ENCODE measurements around the gene NTSR1.

Gene NTSR1

DNA sequence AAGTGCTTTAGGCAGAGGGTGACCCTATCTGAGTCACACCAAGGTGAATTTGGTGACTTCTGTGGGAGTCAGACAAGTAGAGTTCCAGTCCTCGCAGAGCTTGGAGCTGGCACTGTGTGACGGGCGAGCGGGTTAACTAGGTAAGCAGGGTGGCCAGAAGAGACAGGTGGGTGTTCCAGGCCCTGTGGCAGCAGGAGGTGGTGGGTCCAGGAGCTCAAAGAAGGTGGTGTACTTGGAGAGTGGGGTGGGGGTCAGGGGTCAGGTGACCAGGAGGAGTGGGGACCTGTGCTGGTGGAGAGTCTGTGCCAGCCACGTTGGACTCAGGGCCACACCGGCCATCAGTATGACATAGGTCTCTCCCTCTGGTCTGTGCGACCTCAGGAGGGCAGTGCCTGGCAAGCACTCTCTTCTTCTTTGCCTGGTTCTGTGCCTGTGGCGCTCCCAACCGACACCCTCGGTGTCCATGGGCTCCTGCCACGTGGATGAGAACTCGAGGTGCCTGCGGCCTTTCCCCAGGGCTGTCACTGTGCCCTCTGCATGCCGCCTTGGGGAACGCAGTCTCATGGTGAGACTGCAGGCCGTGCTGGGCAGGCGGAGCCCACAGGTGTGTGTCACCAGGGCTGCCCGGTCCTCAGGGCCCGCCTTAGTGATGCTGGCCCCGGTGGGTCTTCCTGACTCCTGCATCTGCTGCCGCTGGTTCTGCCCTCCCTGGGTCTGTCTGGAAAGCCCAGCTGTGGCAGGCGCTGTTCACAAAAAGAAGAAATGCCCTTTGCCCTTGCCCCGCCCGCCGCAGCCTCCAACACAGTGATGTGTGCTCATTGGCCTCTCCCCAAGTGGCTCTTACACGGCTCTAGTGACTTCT lies 89.3 kb downstream of the NTSR1 start:
- no peak for DNase-seq (ENCODE audit: low read depth in 2 of 3, low spot score in 2 of 3)

DNA sequence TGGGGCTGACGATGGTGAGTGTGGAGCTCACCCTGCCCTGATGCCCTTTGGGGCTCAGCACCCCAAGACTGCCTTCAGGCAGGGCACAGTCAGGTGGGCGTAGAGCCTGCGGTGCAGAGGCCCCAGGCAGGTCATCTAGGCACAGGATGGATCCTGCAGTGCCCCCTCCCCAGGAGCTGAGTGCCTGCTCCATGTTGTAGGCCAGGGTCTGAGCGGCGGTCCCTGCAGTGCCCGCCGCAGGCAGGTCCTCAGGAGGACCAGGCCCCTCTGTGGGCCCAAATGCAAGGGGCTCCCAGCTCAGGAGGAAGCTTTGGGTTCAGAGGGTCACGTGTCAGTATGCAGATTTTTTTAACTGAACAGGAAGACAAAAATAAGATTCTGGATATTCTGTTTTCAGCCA lies 90.4 kb downstream of the NTSR1 start:
- no peak for DNase-seq (ENCODE audit: low read depth in 2 of 3, low spot score in 2 of 3)

DNA sequence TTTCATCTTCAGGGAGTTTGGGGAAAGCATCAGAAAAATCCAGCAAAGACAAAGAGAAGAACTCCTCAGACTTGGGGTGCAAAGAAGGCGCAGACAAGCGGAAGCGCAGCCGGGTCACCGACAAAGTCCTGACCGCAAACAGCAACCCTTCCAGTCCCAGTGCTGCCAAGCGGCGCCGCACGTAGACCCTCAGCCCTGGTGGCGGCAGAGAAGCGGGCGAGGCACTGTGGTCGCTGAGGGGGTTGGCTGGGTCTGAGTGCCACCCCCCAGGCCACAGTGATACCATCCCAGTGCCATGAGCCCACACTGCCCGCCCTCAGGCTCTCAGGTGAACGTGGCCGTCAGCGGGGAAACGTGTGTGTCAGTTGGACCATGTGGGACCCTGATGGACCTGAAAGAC lies 90.8 kb downstream of the NTSR1 start:
- no peak for DNase-seq (ENCODE audit: low read depth in 2 of 3, low spot score in 2 of 3)

DNA sequence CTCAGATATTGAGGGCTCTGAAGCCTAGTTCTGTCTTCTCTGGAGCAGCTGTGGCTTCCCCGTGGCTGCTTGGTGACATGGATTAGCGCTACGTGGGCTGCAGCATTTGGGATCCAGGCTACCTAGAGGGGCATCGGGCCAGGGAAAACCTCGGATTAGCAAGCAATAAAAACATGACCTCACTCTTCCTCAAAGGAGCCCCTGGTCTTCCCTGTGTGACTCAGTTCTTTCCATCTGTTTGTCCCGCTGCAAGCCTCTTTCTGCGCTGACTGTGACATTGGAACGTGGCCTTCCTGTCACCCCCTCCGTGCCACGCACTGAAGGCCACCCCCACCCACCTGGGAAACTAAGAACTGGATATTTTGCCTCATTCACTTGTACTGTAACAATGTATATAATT lies 91.2 kb downstream of the NTSR1 start:
- no peak for DNase-seq (ENCODE audit: low read depth in 2 of 3, low spot score in 2 of 3)

DNA sequence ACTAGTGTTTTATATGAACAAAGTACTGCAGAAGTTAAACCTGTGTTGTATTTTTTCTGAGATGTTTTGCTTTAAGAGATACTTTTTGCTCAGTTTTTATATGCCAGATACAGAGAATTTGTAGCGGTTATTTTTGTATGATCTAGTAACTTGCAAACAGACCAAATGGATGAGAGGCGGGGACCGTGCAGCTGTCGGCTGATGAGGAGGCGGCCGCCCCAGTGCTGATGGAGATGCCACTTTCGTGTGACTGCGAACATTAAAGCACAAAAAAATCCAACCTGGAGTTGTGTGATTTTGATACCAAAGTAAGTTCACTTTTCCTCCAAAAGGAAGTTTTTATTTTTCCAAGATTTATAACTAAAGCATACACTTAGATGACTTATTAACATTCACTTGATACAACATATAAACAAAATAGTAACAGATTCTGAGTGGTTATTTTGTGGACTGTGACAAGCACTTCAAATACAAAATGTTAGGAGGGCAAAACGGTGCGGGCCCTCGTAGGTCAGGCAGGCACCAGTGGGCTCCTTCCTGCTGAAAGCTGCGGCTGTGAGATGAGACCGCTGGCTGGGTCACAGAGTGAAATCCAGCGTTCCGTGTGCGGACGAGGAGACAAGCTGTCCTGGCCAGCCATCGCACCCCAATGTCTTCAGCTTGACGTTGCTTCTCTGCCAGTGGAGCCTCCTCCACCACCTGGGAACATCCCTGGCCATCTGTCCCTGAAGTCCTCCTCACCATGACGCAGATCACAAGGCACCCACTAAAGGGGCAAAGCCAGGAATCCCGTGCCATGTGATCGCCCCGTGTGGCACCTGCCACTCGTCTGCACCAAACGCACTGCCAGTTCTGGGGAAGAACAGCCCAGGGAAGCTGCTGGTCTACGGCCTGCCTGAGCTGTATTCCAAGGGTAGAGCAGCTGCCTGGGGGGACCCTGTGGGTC lies 92.0 kb downstream of the NTSR1 start:
- no peak for DNase-seq (ENCODE audit: low read depth in 2 of 3, low spot score in 2 of 3)

DNA sequence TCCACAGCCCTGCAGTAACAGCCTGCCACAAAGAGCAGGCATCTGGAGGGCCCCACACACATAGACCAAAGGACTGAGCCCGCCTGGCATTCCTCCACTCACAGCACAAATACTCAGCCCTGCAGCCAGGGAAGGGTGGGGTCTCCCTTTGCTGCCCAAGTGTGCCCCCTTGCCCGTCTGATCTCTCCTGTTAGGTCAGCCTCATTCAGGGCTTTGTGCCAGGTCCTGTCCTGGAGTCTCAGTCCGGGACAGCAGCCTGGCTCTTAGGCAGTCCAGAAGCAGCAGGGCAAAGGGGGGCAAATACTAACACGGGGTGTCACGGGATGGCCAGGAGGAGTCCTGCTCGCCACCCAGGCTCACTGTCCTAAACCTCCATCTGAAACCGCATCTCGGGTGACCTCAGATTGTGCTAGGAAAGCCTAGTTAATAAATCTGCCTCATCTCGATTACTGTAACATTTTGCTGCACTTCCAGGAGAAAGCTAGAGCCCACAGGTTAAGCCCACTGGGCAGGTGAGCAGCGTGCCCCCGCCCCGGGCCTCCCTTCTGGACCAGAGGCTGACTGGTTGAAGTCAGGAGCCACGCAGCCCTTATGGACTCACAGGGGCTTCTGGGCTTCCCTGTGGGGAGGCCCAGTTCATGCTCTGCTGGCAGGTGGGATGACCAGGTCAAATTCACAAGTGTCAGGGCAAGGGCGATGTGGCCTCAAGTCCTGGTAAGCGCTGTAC lies 92.8 kb downstream of the NTSR1 start:
- DNase-seq (ENCODE audit: low read depth in 2 of 3, low spot score in 2 of 3), result no peak

DNA sequence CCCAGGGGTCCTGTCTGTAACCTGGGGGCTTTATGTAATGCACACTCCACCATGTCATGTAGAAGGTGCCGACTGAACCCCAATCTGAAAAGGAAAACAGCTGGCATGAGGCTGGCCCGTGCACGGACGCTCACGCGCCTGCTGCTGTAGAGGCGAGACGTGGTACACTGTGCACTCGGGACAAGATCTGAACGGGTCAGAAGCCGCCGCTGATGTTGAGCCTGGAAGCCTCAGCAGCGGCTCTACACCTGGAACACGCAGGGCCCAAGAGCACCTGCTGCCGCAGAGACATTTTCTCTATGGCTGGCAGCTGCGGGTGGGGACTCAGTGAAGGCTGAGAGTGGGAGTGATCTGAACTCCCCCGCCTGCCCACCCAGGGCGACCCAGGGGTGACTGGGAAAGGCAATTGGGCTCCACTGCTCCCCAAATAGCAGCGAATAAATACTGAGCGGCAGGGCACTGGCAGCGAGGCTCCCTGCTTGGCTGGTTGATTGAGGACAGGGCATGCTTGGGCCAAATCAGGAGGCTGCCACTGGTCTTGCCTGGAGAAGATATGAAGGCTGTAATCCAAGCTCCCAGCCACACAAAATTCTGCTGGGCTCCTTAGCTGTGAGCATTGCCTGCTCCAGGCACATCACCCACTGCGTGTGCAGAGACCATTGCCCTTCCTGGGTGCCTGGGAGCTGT lies 93.5 kb downstream of the NTSR1 start:
- no peak for DNase-seq (ENCODE audit: low read depth in 2 of 3, low spot score in 2 of 3)

DNA sequence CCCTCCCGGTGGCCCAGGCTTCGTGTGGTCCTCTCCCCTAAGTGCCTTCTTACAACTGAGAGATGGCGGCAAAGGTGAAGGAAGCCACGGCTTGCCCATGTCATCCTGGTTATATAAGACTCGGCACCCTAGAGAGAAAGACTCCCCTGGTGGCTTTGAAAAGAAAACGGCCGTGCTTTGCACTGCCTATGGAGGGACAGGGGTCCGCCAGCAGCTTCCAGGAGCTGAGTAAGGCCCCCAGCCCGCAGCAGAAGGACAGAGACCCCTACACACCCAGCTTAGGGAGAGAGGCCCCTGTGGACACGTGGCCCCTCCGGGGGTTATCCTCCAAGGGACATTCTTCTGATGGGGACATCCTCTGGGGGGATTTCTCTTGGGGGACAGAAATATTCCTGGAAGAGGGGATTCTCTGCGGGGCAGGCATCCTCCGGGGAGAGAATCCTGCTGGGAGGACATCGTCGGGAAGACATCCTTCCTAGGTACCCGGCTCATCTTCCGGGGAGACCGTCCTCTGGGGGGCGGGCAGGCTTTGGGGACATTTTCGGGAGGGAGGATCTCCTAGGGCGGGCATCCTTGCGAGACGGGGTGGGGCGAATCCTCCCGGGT lies 95.5 kb downstream of the NTSR1 start:
- peak in 1 of 3 experiments; percentile 16 for DNase-seq (ENCODE audit: low read depth in 2 of 3, low spot score in 2 of 3)

DNA sequence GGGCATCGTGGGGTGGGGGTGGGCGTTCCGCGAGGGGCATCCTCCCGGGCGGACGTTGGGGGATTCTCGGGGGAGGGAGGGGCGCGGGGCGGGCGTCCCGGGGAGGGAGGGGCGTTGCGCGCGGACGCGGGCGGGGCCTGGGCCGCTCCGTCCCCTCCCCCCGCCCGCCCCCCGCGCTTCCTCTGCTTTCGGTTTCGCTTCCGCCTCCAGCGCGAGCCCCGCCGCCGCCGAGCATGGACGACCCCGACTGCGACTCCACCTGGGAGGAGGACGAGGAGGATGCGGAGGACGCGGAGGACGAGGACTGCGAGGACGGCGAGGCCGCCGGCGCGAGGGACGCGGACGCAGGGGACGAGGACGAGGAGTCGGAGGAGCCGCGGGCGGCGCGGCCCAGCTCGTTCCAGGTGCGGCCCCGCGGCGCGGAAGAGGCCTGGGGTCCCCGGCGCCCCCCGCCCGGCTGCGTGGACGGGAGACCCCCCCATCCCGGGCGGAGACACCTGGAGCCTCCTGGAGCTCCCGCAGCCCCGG lies 96.1 kb downstream of the NTSR1 start, which contains the start of gene OGFR:
TSS of gene OGFR (plus strand) at position 209 of the 528 bp plus-strand sequence. CDS start at position 234, 25 bp downstream.
- peak in 1 of 3 experiments; percentile 49 for DNase-seq (ENCODE audit: low read depth in 2 of 3, low spot score in 2 of 3)

DNA sequence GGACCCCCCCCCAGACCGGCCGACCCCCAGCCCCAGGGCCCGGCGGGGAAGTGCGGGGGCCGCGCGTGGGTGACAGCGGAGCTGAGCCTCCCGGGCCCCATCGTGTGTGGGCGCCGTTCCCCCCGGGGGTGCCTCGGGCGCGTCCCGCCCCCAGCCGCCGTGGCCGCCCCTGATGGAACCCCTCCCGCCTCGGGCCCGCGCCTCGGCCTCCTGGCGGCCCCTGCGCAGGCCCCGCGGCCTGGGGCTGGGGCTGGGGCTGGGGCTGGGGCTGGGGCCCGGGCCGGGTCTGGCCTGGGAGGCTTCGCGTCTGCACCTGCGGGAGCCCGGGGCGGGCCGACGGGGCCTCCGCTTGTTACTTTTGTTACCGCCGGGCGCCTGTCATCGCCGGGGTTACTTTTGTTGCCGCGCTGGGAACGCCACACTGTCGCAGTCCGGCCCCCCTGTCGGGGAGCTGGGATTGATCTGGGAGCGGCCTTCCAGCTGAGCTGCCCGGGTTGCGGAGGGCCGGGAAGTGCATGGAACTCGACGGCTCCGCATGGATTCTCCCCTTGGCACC lies 96.6 kb downstream of the NTSR1 start:
- no peak for DNase-seq (ENCODE audit: low read depth in 2 of 3, low spot score in 2 of 3)

DNA sequence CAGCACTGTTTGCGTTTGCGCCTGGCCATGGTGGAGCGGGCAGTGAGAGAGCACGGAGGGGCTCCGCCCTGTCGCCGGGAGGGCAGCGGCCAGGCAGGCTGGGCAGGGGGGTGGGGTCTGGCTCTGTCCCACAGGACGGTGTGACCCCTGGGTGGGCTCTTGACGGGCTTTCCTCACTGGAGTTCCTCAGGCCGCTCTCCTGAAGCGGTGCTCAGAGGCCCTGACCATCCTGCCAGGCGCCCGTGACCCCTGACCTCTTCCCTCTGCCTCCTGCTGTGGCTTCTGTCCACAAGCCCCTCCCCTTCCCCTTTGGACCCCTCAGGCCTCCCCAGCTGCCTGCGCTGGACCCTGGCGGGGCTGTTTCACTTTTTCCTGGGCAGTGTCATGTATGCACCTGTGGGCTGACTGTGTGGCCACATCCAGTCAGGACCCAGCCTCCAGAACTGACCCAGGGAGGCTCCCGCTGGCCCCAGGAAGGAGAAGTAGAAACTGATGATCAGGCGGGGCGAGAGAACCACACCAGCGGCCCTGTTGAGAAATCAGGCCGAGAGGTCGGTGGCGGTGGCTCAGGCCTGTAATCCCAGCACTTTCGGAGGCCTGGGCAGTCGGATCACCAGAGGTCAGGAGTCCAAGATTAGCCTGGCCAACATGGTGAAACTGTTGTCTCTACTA lies 97.2 kb downstream of the NTSR1 start:
- no peak for DNase-seq (ENCODE audit: low read depth in 2 of 3, low spot score in 2 of 3)

DNA sequence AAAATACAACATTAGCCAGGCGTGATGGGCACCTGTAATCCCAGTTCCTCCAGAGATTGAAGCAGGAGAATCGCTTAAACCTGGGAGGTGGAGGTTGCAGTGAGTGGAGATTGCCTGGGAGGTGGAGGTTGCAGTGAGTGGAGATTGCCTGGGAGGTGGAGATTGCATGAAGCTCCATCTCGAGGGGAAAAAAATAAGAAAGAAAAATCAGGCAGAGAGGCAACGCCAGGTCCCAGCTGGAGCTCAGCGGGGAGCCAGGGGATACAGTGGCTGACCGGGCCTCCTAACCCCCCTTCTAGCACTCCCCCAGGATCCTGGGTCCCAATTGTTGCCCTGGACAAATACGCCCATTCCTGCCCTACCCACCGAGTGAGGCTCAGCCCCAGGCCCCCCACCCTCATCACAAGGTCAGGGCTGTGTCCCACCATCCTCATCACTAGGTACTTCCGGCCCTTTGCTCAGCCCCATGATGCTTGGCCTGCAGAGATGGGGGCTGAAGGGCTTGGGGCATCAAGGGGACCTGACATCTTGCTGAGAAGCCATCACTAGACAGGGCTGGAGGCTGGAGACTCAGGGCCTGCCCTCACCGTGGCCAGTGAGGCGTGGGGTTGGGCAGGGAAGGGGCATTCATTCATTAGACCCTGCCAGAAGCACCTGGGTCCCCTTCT lies 97.9 kb downstream of the NTSR1 start:
- DNase-seq (ENCODE audit: low read depth in 2 of 3, low spot score in 2 of 3), result no peak

DNA sequence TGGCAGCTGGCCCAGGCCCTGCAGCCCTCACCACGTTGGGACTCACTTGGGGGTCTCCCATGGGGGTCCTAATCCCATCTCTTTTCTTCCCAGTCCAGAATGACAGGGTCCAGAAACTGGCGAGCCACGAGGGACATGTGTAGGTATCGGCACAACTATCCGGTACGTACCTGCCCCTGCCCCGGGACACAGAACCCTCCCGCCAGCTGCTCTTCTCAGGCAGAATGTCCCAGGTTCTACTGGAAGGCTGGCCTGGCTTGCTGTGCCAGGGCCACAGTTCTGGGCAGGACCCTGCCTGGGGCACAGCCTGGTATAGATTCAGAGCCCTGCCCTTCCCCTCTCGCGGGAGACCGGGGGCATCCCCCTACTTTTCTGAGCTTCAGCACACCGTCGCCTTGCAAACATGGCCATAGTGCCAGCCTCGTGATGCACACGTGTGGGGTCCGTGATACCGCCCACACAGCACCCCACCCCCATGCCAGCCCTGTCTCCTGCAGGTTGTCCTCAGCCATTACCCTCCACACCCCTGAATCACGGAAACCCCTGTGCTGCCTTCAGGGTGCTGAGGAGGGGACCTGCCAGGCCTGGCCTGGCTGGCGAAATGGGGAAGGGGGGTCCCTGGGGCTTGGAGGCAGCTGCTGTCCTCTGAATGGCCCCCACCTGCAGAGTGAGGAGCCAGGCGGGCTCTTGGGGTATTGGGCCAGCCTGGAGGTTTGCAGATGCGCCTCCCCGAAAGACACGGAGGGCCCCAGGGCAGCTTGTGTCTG lies 99.0 kb downstream of the NTSR1 start:
- no peak for DNase-seq (ENCODE audit: low read depth in 2 of 3, low spot score in 2 of 3)

DNA sequence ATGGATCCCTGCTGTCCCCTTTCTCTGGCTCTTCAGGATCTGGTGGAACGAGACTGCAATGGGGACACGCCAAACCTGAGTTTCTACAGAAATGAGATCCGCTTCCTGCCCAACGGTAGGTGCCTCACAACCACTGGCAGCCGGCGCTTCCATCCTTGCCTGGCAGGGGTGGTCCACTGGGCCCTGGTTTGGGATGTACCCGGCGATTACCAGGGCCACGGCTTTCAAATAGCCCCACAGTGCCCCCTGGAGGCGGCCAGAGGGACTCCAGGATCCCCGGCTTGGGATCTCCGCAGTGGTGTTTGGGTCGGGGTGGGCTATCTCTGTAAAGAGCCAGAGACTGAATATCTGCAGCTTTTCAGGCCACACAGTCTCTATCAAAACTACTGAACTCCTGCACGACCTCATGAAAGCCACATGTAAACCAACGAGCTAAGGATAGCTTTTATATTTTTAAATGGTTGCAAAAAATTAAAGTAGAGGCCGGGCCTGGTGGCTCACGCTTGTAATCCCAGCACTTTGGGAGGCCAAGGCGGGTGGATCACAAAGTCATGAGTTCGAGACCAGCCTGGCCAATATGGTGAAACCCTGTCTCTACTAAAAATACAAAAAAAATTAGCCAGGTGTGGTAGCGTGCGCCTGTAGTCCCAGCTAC lies 99.7 kb downstream of the NTSR1 start:
- peak in 2 of 3 experiments; percentile 48 to 71 for DNase-seq (ENCODE audit: low read depth in 2 of 3, low spot score in 2 of 3)

DNA sequence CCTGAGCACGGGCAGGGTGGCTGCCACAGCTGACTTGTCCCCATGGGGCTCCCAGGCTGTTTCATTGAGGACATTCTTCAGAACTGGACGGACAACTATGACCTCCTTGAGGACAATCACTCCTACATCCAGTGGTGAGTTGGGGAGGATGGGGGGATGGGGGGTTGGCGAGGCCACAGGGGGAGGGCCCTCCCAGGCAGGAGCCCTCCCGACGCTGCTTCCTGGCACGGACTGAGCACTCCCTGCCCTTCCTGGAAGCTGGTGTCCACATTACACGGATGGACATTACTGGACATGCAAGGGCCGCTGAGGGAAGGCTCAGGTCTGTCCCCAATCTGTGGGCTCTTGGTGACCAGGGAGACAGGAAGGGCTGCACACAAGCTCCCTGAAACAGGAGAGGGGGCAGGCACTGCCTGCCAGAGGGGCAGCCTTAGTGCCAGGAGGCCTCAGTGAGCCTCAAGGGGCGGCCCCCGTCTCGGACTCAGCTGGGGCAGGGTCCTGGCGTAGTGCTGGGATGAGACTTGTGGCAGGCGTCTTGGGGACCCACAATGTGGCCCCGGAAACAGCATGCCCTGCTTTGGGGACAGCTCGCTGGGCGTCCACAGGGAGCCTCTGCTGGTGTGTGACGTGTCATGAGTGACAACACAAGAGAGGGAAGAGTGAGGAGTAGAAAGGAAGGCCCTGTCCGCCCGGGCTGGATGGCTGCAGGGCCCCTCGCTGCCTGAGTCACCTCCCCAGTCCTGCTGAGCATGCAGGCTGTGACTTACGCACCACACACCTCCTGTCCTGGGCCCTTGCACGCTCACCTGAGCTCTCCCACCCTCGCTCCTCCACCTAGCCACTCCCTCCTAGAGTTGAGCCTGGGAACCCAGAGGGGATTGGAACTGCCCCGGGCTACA lies 101.1 kb downstream of the NTSR1 start:
- no peak for DNase-seq (ENCODE audit: low read depth in 2 of 3, low spot score in 2 of 3)

DNA sequence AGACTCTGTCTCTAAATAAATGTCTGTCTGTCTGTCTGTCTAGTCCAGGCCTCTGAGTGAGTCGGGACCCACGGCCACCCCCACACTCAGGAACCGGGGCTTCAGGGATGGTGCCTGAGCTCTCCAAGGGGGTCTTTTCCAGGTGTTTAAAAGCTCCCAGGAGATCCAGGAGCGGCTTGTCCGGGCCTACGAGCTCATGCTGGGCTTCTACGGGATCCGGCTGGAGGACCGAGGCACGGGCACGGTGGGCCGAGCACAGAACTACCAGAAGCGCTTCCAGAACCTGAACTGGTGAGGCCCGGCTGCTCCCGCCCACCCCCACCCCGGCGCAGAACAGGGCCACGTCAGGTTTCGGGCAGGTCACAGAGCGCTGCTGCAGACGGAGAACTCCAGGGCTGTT lies 102.7 kb downstream of the NTSR1 start:
- no peak for DNase-seq (ENCODE audit: low read depth in 2 of 3, low spot score in 2 of 3)

Data from activated CD8-positive, alpha-beta memory T cell treated with anti-CD3 and anti-CD28 coated beads for 48 hours (primary cell).